Head of caudate nucleus (tissue), 42 donors: Measurements from ENCODE around the gene COMMD8.

Source experiments
- DNase-seq, 42 donors: peaks; one replicate each; pipeline versions ENCODE4 v3.0.0 to v3.0.0-alpha.2; 2020 to 2021; ENCODE audit warnings: mixed read lengths in 7 of 42
- intact Hi-C: fragments of 100-400 bp; cut with DNase I; formaldehyde crosslinking; loops from one replicate; pipeline ENCODE4 v1.15.0; 2022

COMMD8 gene

GRCh38 chr4:47410271-47410670 is 53.2 kb downstream of the COMMD8 start:
- DNase-seq: no peak
- intact Hi-C loops: no loop called here

- intact Hi-C loops: no loop called here
- DNase-seq: no peak
Observed at GRCh38 chr4:47406408-47406807, 57.1 kb downstream of the COMMD8 start.
